D341Med (cell line): ENCODE data around the gene GPR139.

ENCODE experiments used
- DNase-seq: peaks from one replicate; pipeline ENCODE4 v3.0.0; 2012; ENCODE audit warnings: low spot score

The GPR139 gene

GRCh38 chr16:20053336-20053735, 20.4 kb downstream of the GPR139 start:
- no peak for DNase-seq

- no peak for DNase-seq
Measured at GRCh38 chr16:20051611-20052010, 22.1 kb downstream of the GPR139 start.

GRCh38 chr16:20051147-20051546, 22.5 kb downstream of the GPR139 start:
- no peak for DNase-seq

GRCh38 chr16:20049831-20050230, 23.9 kb downstream of the GPR139 start:
- no peak for DNase-seq

- DNase-seq = no peak
Measured at GRCh38 chr16:20045886-20046285, 27.8 kb downstream of the GPR139 start.

GRCh38 chr16:20042848-20043247, 30.8 kb downstream of the GPR139 start:
- no peak for DNase-seq

GRCh38 chr16:20041924-20042596, 31.6 kb downstream of the GPR139 start:
- no peak for DNase-seq

GRCh38 chr16:20040011-20040410, 33.7 kb downstream of the GPR139 start:
- DNase-seq = no peak

- no peak for DNase-seq
Measured at GRCh38 chr16:20029611-20030010, 44.1 kb downstream of the GPR139 start.

GRCh38 chr16:20026361-20027072, 47.2 kb downstream of the GPR139 start:
- DNase-seq = peak; percentile 50

GRCh38 chr16:20023190-20023589, 50.5 kb downstream of the GPR139 start:
- no peak for DNase-seq

GRCh38 chr16:20020976-20021375, 52.7 kb downstream of the GPR139 start:
- no peak for DNase-seq

GRCh38 chr16:20020083-20020482, 53.6 kb downstream of the GPR139 start:
- no peak for DNase-seq

- DNase-seq = no peak
Measured at GRCh38 chr16:20016234-20016633, 57.5 kb downstream of the GPR139 start.

- DNase-seq = no peak
Measured at GRCh38 chr16:20004931-20005330, 68.8 kb downstream of the GPR139 start.

GRCh38 chr16:20002936-20003335, 70.8 kb downstream of the GPR139 start:
- no peak for DNase-seq

- DNase-seq = no peak
Measured at GRCh38 chr16:20001856-20002707, 71.6 kb downstream of the GPR139 start.

- no peak for DNase-seq
Measured at GRCh38 chr16:19997734-19998133, 76.0 kb downstream of the GPR139 start.

GRCh38 chr16:19997264-19997663, 76.4 kb downstream of the GPR139 start:
- DNase-seq = no peak

- no peak for DNase-seq
Measured at GRCh38 chr16:19994466-19995170, 79.1 kb downstream of the GPR139 start.

GRCh38 chr16:19991614-19992013, 82.1 kb downstream of the GPR139 start:
- no peak for DNase-seq

- no peak for DNase-seq
Measured at GRCh38 chr16:19984135-19984534, 89.6 kb downstream of the GPR139 start.
